GM20000 (cell line): Measurements from ENCODE around the gene ZNF407.

Source experiments
- DNase-seq: peaks from one replicate; pipeline ENCODE4 v3.0.0; 2012; ENCODE audit warnings: low spot score
- TF ChIP-seq, protein P1 (sequence below): IDR thresholded peaks from 2 replicates; pipeline ENCODE4 v1.5.1; 2012; ENCODE audit warnings: mild to moderate bottlenecking, control low read depth; ENCODE audit errors: extremely low read depth, missing control alignments

ZNF407 gene

DNA sequence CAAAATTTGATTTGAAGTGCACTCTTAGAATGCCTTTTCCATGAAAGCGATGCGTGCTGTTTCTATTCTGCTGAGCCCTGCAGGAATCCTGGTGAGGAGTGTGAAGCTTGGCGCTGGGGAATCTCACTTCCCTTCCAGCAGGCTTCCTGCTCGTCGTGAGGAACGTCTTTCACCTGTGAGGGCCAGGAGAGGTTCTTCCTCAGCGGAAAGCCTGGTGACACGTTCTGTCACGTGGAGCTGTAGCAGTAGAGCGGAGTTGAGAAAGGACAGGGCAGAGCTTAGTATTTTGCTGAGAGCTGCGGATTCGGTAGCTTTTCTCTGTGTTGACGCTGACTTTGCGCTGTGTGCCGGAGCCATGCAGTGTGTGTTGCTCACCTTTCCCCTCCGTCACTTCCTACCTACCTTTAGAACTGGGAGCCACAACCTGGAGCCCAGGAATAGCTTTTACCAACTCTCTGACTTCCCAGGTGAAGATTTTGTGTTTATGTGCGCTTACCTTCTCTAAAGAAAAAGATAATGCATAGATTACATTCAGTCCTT lies 316.5 kb downstream of the ZNF407 start:
- no peak for DNase-seq
- TF ChIP-seq, protein P1, sequence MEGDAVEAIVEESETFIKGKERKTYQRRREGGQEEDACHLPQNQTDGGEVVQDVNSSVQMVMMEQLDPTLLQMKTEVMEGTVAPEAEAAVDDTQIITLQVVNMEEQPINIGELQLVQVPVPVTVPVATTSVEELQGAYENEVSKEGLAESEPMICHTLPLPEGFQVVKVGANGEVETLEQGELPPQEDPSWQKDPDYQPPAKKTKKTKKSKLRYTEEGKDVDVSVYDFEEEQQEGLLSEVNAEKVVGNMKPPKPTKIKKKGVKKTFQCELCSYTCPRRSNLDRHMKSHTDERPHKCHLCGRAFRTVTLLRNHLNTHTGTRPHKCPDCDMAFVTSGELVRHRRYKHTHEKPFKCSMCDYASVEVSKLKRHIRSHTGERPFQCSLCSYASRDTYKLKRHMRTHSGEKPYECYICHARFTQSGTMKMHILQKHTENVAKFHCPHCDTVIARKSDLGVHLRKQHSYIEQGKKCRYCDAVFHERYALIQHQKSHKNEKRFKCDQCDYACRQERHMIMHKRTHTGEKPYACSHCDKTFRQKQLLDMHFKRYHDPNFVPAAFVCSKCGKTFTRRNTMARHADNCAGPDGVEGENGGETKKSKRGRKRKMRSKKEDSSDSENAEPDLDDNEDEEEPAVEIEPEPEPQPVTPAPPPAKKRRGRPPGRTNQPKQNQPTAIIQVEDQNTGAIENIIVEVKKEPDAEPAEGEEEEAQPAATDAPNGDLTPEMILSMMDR = no peak

DNA sequence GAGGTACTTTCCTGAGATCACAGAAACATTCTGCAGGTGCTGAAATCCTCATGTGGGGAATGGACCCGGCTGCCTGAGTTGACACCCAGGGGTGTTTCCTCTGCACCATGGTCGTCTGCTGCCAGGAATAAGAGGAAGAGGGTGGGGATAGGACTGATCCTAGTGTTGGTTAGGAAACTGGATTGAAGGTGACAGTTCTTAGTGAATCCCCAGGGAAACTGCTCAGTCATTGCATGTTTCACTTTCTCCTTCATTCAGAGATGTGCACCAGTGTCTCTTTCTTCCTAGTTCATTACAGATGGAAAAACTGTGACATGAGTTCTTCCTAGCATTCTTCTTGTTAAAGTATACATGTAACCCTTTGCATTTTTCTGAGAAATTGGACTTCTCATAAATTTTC lies 317.0 kb downstream of the ZNF407 start:
- DNase-seq = no peak
- TF ChIP-seq, protein P1 = no peak

- TF ChIP-seq, protein P1 = no peak
- DNase-seq = no peak
Measured at GRCh38 chr18:74916773-74917393, 319.2 kb downstream of the ZNF407 start.

DNA sequence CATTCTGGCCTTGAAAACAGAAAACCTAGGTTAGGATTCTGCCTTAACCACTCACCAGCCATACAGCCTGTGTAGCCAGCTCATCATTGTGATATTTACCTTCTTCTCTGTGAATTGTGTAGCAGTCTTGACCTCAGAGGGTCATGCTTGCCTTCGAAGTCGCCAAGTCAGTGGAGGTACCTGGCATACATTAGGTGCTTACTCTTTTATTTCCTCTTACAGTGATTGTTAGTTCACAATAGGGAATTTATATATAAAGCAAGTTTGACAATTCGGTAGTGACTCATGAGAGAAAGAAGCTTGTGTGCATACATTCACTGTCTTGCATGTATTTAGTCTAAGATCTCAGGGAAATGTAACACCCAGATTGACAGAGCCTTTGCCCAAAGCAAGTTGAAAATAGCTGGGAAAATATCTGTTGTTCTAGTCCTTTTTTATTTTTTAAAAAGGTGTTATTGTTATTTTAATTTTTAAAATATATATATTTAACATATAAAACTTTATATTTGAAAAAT lies 320.7 kb downstream of the ZNF407 start:
- no peak for DNase-seq
- TF ChIP-seq, protein P1 = no peak

GRCh38 chr18:74921057-74921820 lies 323.6 kb downstream of the ZNF407 start:
- TF ChIP-seq, protein P1 = no peak
- no peak for DNase-seq

DNA sequence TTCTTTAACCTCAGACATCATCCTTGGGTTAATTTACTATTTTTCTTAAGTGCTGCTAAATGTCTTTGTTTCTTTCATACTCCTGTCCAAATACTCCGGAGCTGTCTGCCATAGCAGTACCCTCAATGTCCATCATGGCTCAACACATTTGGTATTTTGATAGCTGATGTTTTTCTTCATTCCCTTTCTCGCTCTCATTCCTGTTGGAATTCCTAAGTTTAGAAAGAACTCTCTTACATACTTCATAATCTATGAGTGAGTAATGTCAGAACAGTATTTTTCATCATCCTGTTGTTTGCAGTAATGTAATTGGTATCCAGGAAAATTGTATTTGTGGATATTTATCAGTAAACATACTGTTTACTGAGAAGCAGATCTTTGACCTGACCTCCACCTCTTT lies 328.4 kb downstream of the ZNF407 start:
- no peak for DNase-seq
- TF ChIP-seq, protein P1 = no peak
